Hepatocyte (in vitro differentiated cells): ENCODE results near the gene HSPBAP1.

Experiments
- CTCF ChIP-seq: fragments of 200-600 bp; sonication (generic); IDR thresholded peaks from 2 replicates; pipeline ENCODE4 v1.5.1; 2016; ENCODE audit warnings: antibody characterized with exemption, mild to moderate bottlenecking; ENCODE audit not compliant: poor library complexity
- EZH2phosphoT487 ChIP-seq: fragments of 200-600 bp; sonication (generic); IDR thresholded peaks from one replicate; pipeline ENCODE4 v1.6.1; 2018; ENCODE audit warnings: antibody characterized with exemption, mild to moderate bottlenecking, low read depth, moderate library complexity; ENCODE audit not compliant: unreplicated experiment, severe bottlenecking

GRCh38 chr3:122824465-122825381, 31.1 kb upstream of the HSPBAP1 start:
- TF ChIP-seq EZH2phosphoT487 (no peak), CTCF (no peak)
